VCaP (cell line): Measurements from ENCODE around the gene CCDC183.

Source experiments
- H3K27ac ChIP-seq: fragments of 450-650 bp; 2 replicates; pipeline ENCODE4 v1.5.1; 2017
- TF ChIP-seq, protein P1 (sequence below): fragments of 450-650 bp; conservative IDR thresholded peaks from 2 replicates; pipeline ENCODE4 v1.5.1; 2017; ENCODE audit warnings: mild to moderate bottlenecking, moderate library complexity

The CCDC183 gene

DNA sequence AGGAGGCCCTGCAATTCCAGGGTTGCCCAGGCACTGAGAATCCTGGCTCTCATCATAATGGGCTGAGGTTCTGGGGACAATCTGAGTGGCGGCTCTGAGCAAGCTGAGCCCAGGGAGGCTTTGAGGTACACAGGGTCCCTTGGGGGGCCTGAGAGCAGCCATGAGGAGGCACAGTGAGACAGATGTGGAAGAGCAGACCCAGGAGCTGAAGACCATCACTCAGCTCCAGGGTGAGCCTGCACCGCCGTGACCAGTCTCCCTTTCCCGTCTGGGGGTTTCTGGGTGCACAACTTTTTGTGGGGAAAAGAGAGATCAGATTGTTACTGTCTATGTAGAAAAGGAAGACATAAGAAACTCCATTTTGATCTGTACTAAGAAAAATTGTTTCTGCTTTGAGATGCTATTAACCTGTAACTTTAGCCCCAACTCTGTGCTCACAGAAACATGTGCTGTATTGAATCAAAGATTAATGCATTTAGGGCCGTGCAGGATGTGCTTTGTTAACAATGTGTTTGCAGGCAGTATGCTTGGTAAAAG lies at the start of gene CCDC183:
Gene CCDC183, plus strand, starts transcription at position 101 of the 537 bp plus-strand sequence. Its CDS starts 60 bp downstream, at position 161.
- H3K27ac ChIP-seq = peak within 1 kb of the TSS; percentile 100
- TF ChIP-seq, protein P1, sequence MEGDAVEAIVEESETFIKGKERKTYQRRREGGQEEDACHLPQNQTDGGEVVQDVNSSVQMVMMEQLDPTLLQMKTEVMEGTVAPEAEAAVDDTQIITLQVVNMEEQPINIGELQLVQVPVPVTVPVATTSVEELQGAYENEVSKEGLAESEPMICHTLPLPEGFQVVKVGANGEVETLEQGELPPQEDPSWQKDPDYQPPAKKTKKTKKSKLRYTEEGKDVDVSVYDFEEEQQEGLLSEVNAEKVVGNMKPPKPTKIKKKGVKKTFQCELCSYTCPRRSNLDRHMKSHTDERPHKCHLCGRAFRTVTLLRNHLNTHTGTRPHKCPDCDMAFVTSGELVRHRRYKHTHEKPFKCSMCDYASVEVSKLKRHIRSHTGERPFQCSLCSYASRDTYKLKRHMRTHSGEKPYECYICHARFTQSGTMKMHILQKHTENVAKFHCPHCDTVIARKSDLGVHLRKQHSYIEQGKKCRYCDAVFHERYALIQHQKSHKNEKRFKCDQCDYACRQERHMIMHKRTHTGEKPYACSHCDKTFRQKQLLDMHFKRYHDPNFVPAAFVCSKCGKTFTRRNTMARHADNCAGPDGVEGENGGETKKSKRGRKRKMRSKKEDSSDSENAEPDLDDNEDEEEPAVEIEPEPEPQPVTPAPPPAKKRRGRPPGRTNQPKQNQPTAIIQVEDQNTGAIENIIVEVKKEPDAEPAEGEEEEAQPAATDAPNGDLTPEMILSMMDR = no peak

DNA sequence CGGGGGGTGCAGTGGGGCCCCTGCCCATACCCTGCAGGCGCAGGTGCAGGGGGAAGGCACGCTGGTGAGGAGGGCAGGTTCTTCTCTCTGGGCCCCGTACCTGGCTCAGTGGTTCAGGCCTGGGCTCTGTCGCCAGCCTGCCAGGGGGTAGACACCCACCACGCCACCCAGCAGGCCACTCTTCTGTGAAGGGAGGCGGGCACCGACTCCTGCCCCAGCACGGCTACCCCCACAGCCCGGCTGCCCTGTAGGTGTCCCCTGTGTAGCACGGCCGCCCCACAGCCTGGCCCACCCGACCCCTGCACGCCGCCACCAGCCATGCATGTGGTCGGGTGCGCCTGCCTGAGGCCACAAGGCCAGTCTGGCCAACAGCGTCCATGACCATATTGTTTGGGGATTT lies 49.5 kb upstream of the CCDC183 start:
- TF ChIP-seq, protein P1 = no peak
- no peak overlapping the region for H3K27ac ChIP-seq

DNA sequence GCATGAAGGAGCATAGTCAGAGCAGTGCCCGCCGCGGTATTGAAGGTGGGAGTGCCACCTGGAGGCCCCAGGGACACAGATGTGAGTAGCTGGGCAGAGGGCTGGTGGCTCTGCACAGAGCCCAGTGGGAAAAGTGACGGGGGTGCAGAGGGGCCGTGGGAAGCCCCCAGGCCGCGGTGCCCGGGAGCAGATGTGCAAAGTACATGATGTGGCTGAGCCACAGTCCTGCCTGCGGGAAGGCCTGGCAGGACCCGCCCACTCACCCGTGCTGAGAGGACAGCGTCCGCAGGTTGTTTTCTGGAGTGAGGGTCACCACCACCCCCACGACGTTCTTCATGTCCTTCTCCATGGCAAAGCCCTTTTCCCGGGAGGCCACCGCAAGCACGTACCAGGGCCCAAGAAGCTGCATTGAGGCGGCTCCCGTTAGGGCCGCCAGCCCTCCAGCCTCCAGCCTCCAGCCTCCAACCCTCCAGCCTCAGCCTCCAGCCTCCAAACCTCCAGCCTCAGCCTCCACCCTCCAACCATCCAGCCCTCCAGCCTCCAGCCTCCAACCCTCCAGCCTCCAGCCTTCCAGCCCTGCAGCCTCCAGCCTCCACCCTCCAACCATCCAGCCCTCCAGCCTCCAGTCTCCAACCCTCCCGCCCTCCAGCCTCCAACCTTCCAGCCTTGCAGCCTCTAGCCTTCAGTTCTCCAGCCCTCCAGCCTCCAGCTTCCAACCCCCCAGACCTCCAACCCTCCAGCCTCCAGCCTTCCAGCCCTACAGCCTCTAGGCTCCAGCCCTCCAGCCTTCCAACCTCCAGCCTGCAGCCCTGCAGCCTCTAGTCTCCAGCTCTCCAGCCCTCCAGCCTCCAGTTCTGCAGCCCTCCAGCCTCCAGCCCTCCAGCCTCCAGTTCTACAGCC lies 48.7 kb upstream of the CCDC183 start:
- H3K27ac ChIP-seq = no peak overlapping the region
- TF ChIP-seq, protein P1 = no peak

- TF ChIP-seq, protein P1 = no peak
- no peak within 1 kb of the TSS for H3K27ac ChIP-seq
These were observed 47.9 kb upstream of the CCDC183 start, which contains the start of gene LCN6 for GRCh38 chr9:136748201-136748600. Gene LCN6 (minus strand): TSS chr9:136748525. CDS start chr9:136748483, 42 bp downstream.

DNA sequence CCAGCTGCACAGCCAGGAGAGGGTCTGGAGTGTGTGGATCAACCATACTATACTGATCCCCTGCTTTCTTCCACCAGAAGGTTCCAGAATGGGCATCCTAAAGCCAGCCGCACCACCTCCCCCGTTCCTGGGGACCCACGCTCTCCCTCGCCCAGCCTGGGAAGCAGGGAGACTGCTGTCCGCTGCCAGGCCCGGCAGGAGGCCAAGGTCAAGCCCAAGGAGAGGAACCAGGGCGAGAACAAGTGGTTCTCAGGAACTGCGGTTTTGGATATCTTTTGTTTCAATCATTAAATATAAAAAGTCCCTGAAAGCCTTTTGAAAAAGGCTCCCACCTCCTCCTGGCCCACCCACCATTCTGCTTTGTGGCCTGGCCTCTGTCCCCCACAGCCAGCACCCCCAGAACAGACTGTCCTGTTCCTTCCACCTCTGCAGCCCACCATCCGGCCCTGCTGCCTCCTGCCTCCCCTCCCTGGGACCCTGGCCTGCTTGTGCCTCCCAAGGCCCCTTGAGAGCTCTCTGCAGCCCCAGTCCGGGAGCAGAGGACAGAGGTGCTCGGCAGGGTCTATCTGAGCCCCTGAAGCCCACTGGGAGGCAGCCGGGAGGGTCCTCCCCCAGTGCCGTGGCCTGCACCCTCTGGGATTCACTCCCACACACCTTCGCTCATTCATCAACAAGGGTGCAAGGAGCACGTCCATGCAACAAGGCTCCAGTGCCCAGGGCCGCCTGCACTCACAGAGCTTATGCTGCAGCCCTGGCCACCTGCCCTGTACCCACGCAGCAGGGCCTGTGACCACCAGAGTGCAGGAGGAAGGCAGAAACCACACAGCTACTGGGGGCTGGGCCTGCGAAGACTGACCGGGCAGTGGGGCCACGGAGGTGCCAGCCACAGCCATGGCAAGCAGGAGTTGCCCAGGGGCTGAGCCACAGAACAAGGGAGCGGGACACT lies 47.2 kb upstream of the CCDC183 start:
- TF ChIP-seq, protein P1 = no peak

GRCh38 chr9:136750526-136750925 lies 45.6 kb upstream of the CCDC183 start:
- no peak overlapping the region for H3K27ac ChIP-seq
- TF ChIP-seq, protein P1 = no peak

More for the DNA sequence above, 47.2 kb upstream of the CCDC183 start:
- no peak overlapping the region for H3K27ac ChIP-seq
